SKM-1 treated with dmso at 0.1 percent for 144 hours (cell line): ENCODE measurements around the gene UNKL.
"Not testable (repeated sequence)": the region's sequence is repeated elsewhere in the genome, so short reads cannot be mapped to it uniquely, and the experiment has no call there.

ENCODE experiments used
- DNase-seq: peaks from one replicate; lab custom pipeline; 2025; ENCODE audit not compliant: unreplicated experiment; lab: John Stamatoyannopoulos, UW

UNKL gene

GRCh38 chr16:1446296-1447080 is 32.0 kb upstream of the UNKL start:
- no peak for DNase-seq

GRCh38 chr16:1445518-1446203 is 31.2 kb upstream of the UNKL start:
- DNase-seq: no peak

- DNase-seq: no peak
Observed at GRCh38 chr16:1444730-1445517, 30.4 kb upstream of the UNKL start.

GRCh38 chr16:1443980-1444729 is 29.7 kb upstream of the UNKL start, which contains the start of gene CCDC154:
CCDC154 (minus strand) TSS chr16:1444556; CDS start chr16:1444322, 234 bp downstream.
- no peak for DNase-seq

DNA sequence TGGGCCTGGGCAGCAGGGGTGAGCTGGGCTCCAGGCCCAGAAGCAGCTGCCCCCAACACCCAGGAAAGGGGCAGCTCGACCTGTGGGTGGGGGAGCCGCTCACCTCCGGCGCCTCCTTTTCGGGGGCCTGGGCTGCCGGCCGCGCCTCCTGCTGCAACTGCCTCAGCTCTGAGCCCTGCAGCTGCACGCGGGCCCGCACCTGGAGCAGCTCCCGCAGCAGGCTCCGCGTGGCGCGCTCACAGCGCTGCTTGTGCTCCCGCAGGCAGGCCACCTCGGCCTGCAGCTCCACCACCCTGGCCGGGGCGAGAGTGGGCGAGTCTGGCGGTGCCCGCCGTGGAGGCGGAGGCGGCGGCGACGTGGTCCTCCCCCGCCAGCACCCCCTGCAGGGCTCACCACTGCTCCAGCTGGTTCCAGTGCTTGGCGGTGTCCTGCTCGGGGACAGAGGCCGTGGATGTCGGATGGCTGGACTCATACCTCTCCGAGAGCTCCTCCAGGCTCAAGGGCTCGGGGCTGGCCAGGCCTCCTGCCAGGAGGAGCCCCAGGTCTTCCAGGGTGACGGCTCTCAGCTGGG is 29.0 kb upstream of the UNKL start:
- no peak for DNase-seq

GRCh38 chr16:1442697-1443096 is 28.2 kb upstream of the UNKL start:
- no peak for DNase-seq

DNA sequence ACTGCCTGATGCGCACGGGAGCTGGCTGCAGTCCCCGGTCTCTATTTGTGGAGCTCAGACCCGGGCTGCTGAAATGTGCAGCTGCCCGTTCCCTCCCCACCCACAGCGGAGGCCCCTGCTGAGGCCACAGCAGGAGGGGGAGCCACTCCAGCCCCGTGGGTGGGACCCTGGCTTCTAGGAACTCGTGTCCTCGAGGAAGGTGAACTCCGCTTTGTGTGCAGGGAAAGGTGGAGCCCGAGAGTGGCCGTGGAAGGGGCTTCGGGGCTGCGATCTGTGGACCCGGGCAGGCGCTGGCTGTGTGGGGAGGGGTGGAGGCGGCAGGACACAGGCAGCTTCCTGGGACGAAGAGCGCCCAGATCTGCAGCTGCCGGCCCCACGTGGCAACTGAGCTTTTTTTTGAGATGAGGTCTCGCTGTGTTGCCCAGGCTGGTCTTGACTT is 26.9 kb upstream of the UNKL start:
- DNase-seq: no peak

DNA sequence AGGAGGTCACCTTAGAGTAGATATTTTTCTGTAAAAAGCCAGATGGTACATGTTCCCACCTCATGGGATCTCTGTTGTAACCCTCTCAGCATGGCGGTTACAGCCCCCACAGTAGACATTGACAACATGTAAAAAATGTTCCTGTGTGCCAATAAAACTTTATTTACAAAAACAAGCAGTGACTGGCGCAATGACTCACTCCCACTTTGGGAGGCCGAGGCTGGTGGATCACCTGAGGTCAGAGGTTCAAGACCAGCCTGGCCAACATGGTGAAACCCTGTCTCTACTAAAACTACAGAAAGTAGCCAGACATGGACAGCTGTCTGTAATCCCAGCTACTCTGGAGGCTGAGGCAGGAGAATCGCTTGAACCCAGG is 25.2 kb upstream of the UNKL start:
- not testable (repeated sequence) for DNase-seq

GRCh38 chr16:1439058-1439698 is 24.7 kb upstream of the UNKL start:
- DNase-seq: no peak

DNA sequence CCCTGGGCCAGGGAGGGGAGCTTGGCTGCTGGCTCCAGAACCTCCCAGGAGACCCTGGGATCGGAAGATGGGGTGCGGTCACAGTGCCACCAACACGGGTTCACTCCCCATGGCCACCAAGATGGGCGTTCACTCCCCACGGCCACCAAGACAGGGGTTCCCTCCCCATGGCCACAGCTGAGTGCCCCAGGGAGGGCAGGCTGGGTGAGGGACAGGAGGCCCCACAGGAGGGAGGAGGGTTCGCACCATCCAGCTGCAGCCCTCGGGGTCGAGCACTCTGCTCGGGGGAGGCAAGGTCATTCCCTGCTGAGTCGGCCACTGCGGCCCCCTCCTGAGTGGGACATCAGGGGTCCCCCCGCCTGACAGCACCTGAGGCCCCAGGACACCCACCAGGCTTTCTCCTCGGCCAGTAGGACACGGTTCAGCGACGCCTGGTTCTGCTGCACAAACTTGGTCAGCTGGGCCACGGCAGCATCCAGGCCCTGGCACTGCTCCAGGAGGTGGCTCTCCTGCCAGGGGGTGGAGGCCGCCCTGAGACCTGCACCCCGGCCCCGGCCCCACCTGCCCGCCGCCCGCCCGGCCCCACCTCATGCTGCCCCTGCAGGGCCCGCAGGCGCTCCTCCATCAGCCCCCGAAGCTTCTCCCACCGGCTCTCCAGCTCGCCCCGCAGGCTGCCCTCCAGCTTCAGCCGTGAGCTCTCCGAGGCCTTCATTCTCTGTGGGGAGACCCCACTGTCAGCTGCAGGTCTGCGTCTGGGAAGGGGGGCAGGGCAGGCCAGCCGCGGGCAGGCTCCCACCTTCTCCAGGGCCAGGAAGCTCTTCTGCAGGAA is 23.9 kb upstream of the UNKL start:
- DNase-seq: no peak

DNA sequence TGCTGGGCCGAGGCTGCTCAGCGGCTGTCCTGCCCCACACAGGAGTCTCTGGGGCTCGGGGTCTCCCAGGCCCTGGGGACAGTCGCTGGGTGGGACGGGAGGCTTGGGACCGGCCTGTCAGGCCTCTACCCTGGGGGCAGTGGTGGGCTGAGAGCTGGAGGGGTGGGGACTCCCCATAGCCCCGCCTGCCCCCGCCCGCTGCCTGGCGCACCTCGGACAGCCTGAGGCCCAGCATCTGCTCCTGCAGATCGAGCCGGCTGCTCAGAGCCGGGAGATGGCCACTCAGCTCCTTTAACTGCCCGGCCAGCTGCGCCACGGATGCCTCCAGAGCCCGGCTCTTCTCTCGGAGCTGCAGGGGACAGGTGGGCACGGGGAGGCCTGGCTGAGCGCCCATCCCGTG is 23.1 kb upstream of the UNKL start:
- DNase-seq: no peak

DNA sequence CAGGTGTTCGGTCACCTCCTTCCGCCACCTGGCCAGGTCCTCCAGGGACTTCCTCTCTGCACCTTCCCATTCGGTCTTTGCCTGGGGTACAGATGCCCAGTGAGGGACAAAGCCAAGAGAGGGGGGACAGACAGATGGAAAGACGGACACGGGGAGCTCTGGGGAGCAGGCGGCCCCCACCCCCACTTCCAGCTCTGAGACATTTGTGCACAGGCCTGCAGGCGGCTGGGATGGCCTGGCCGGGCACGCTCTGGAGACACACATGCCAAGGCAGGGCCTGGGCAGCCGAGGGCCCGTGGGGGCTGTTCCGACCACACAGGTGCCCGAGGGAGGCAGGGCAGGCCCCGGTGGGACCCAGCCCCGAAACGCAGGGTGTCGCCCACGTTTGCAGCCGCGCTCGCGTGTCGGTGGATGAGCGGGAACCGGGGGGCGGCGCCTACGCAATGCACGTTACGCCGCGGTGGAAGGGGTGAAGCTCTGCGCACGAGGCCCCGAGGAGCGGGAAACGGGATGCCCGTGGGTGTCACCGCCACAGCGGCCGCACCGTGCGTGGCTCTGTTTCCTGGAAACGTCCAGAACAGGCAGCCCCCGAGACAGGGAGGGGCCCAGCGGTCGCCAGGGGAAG is 22.3 kb upstream of the UNKL start:
- no peak for DNase-seq

DNA sequence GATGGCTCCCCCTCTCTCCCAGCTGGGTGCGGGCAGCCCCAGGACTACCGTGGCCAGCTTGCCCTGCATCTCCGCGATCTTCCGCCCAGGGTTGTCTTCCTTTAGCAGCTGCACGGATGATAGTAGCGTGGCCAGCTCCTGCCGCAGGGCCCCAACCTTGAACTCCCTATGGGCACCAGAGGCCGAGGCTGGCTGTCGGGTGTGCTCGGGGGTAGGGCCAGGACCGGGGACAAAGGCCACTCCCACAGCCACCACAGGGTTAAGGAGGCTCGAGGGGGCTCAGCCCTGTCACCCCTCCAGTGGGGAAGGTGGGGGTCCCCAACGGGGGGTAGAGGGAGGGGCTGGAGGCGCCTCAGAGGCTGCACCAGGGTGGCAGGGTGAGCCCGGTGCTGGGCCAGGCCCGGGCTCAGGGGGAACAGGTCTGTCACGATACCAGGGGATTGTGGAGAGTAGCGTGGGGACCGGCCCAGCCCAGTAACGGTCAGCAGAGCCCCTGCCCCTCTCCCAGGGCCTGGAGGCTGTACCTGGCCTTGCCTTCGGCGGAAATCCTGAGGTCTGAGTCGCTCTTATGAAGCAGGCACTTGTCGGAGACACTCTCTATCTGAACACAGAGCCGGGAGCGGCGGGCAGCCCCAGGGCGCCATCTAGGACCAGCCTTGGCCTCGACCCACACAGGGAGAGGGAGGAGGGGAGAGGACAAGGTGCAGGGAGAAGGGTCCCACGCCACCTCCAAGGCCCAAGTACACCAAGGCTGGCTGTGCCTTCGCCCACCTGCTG is 21.6 kb upstream of the UNKL start:
- DNase-seq: no peak

DNA sequence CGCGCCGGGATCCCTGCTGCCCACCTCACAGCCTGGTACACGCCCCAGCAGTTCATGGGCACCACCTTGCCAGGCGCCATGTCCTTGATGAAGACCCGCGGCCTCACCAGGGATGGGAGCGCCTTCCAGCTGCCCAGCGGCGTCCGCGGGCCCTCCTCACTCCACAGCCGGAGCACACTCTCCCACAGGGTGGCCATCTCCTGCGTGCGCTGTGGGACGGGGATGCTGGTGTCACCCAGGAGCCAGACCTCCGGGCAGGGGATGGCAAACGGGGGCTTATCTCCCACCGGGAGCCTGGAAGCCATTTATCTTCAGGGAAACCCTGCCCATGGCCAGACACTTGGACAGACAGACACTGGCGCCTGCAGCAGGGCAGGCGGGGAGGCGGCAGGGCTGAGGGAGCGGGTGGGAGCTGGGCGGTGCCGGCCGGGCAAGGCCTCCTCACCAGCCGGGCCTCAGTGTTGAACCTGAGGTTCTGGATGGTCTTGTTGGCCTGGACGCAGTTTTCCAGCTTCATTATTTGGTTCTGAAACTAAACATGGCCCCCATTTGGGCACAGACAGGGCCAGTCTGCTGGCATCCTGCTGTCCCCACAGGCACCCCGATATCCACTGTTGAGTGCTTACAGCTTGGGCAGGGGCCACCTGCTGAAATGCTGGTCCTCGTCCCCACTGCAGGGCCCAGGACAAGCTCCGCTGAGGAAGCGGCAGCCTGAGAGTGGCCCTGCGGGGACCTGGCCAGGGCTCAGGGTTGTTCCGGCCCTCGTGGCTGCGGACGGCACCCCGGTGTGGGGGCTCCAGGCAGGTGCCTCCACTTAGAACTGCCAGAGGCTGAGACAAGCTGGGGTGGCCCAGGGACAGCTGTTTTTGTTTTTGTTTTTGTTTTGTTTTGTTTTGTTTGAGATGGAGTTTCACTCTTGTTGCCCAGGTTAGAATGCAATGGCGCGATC is 20.4 kb upstream of the UNKL start:
- DNase-seq: no peak

GRCh38 chr16:1433756-1434155 is 19.3 kb upstream of the UNKL start:
- DNase-seq: no peak

GRCh38 chr16:1433263-1433560 is 18.7 kb upstream of the UNKL start:
- DNase-seq: no peak
